ENCODE results near the gene RAP2B. TPM values are rescaled to one million over a fixed set of nuclear protein-coding genes. Genes with fewer than 3 reads are reported as not detected.

RAP2B gene
- polyA plus RNA-seq, 1 of the 3 experiments (the other 2 are of a cell fraction) = 7.3 TPM

DNA sequence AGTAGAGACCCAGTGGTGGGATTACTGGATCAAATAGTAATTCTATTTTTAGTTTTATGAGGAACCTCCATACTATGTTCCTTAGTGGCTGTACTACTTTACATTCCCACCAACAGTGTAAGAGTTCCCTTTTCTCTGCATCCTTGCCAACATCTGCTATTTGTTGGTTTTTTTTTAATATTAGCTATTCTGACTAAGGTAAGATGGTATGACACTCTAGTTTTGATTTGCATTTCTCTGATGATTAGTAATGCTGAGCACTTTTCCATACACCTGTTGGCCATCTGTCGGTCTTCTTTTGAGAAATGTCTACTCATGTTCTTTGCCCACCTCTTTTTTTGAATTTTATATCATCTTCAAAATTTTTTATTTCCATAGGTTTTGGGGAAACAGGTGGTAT is 34.2 kb upstream of the RAP2B start:
- CTCF ChIA-PET = no interaction called here
- Histone ChIP-seq H3K9me2 (no peaks in the 10 kb centered on the region), H2AFZ (ENCODE audit: low read depth) (no peak overlapping the region), H3K4me2 (no peak overlapping the region), H3F3A (replicated peaks; ENCODE audit: insufficient read depth) (peaks cover 19% of the 10 kb centered on the region), H3K79me2 (ENCODE audit: insufficient read depth) (no peaks in the 10 kb centered on the region), H3K9me3 (peaks cover 9% of the 10 kb centered on the region; the same call in 1 of the 2 replicates), H3K4me1 (ENCODE audit: control insufficient read depth in 1 of 2, insufficient read depth in 2 of 2, low read depth in 1 of 2, low read length in 1 of 2) (peaks cover 0 to 13% of the 10 kb centered on the region in 2 experiments; a peak in 1 of 4 replicates), H3K36me3 (replicated peaks in 1 of 2; ENCODE audit: control insufficient read depth in 1 of 2, insufficient read depth in 2 of 2, low read length in 1 of 2) (no peaks in the 10 kb centered on the region), H3K27me3 (ENCODE audit: insufficient read depth) (no peaks in the 10 kb centered on the region), H4K20me1 (ENCODE audit: insufficient read depth) (no peaks in the 10 kb centered on the region), H3K27ac (ENCODE audit: low read depth in 2 of 2, low read length in 1 of 2) (no peak overlapping the region), H3K4me3 (ENCODE audit: low read depth in 2 of 2, low read length in 1 of 2) (no peak overlapping the region), H3K9ac (no peak overlapping the region)
- POLR2A ChIA-PET = no interaction called here
- WGBS (ENCODE audit: low lambda C conversion rate) = 48% methylated on average over 1 of the region's 1 CpG
- no peak for TF ChIP-seq RAD21 (IDR thresholded peaks at IDR 0.05; ENCODE audit: low read length)
- TF ChIP-seq TCF12 (IDR thresholded peaks at IDR 0.05) = peak; percentile 77
- TF ChIP-seq MEF2A (IDR thresholded peaks at IDR 0.05; ENCODE audit: borderline replicate concordance, low read depth) = peak; percentile 22; the same call in 1 of the 2 replicates
- TF ChIP-seq, protein P1, sequence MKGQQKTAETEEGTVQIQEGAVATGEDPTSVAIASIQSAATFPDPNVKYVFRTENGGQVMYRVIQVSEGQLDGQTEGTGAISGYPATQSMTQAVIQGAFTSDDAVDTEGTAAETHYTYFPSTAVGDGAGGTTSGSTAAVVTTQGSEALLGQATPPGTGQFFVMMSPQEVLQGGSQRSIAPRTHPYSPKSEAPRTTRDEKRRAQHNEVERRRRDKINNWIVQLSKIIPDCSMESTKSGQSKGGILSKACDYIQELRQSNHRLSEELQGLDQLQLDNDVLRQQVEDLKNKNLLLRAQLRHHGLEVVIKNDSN (IDR thresholded peaks at IDR 0.05; ENCODE audit: borderline replicate concordance, low read depth) = no peak
- TF ChIP-seq, protein P2, sequence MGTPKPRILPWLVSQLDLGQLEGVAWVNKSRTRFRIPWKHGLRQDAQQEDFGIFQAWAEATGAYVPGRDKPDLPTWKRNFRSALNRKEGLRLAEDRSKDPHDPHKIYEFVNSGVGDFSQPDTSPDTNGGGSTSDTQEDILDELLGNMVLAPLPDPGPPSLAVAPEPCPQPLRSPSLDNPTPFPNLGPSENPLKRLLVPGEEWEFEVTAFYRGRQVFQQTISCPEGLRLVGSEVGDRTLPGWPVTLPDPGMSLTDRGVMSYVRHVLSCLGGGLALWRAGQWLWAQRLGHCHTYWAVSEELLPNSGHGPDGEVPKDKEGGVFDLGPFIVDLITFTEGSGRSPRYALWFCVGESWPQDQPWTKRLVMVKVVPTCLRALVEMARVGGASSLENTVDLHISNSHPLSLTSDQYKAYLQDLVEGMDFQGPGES (IDR thresholded peaks at IDR 0.05; ENCODE audit: low read depth, low read length) = no peak
- no peak for TF ChIP-seq GATA2 (CRISPR knock-in tag; IDR thresholded peaks at IDR 0.05)
- TF ChIP-seq, protein P3, sequence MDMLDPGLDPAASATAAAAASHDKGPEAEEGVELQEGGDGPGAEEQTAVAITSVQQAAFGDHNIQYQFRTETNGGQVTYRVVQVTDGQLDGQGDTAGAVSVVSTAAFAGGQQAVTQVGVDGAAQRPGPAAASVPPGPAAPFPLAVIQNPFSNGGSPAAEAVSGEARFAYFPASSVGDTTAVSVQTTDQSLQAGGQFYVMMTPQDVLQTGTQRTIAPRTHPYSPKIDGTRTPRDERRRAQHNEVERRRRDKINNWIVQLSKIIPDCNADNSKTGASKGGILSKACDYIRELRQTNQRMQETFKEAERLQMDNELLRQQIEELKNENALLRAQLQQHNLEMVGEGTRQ (IDR thresholded peaks at IDR 0.05; ENCODE audit: borderline replicate concordance, low read depth, low read length) = no peak
- no peak for TF ChIP-seq MXI1 (IDR thresholded peaks at IDR 0.05; ENCODE audit: low read depth, low read length)
- no peak for TF ChIP-seq TEAD4 (IDR thresholded peaks at IDR 0.05; ENCODE audit: borderline replicate concordance, insufficient read depth)
- no peak for TF ChIP-seq RXRA (IDR thresholded peaks at IDR 0.05; ENCODE audit: borderline replicate concordance, low read depth)
- no peak for TF ChIP-seq FOXM1 (IDR thresholded peaks at IDR 0.05; ENCODE audit: low read depth)
- no peak for TF ChIP-seq EP300 (IDR thresholded peaks at IDR 0.05; ENCODE audit: borderline replicate concordance in 1 of 2, low read depth in 1 of 2, low read length in 1 of 2)
- no peak for TF ChIP-seq GABPA (IDR thresholded peaks at IDR 0.05; ENCODE audit: low read depth)
- TF ChIP-seq SIN3A (IDR thresholded peaks at IDR 0.05; ENCODE audit: borderline replicate concordance, low read depth, low read length) = no peak
- no peak for TF ChIP-seq ELF1 (IDR thresholded peaks at IDR 0.05)
- TF ChIP-seq CHD2 (IDR thresholded peaks at IDR 0.05; ENCODE audit: low read length, partially characterized antibody) = no peak
- DNase-seq = no peak

DNA sequence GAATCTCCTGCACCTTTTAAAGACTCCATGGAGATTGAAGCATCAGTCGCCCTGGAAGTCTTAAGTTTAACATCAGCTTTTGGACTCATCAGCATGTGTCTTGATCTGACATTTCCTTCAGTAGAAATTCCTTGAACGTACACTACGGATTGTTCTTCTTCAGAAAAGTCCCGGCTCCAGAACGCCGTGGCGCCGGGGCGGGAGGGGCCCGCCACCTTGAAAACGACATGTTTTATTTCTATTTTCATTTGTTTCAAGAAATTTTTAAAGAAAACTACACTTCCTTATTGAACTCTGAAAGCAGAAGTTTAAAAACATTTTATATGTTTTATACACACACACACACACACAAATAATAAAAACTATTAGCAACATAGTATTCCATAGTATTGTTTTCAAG is 32.6 kb upstream of the RAP2B start:
- H2AFZ ChIP-seq (ENCODE audit: low read depth) = peak overlapping the region; percentile 33; the same call in 1 of the 2 replicates
- 84% methylated on average over 11 of the region's 11 CpGs for WGBS (ENCODE audit: low lambda C conversion rate)
- H3F3A ChIP-seq (replicated peaks; ENCODE audit: insufficient read depth) = peaks cover 19% of the 10 kb centered on the region
- peaks cover 0 to 13% of the 10 kb centered on the region in 2 experiments; a peak in 1 of 4 replicates for H3K4me1 ChIP-seq (ENCODE audit: control insufficient read depth in 1 of 2, insufficient read depth in 2 of 2, low read depth in 1 of 2, low read length in 1 of 2)
- POLR2A ChIA-PET = no interaction called here
- no peaks in the 10 kb centered on the region for H4K20me1 ChIP-seq (ENCODE audit: insufficient read depth)
- H3K4me2 ChIP-seq = no peak overlapping the region
- H3K79me2 ChIP-seq (ENCODE audit: insufficient read depth) = no peaks in the 10 kb centered on the region
- peak overlapping the region in 1 of 2 experiments; percentile 86; a peak in 1 of 4 replicates for H3K27ac ChIP-seq (ENCODE audit: low read depth in 2 of 2, low read length in 1 of 2)
- H3K4me3 ChIP-seq (ENCODE audit: low read depth in 2 of 2, low read length in 1 of 2) = no peak overlapping the region
- no peak overlapping the region for H3K9ac ChIP-seq
- H3K9me3 ChIP-seq = peaks cover 3% of the 10 kb centered on the region; the same call in 1 of the 2 replicates
- no peaks in the 10 kb centered on the region for H3K9me2 ChIP-seq
- no peaks in the 10 kb centered on the region for H3K36me3 ChIP-seq (replicated peaks in 1 of 2; ENCODE audit: control insufficient read depth in 1 of 2, insufficient read depth in 2 of 2, low read length in 1 of 2)
- CTCF ChIA-PET = no interaction called here
- H3K27me3 ChIP-seq (ENCODE audit: insufficient read depth) = no peaks in the 10 kb centered on the region
- no peak for DNase-seq
- TF ChIP-seq, protein P3 (IDR thresholded peaks at IDR 0.05; ENCODE audit: borderline replicate concordance, low read depth, low read length) = no peak
- TF ChIP-seq ELF1 (IDR thresholded peaks at IDR 0.05) (no peak), NFIC (IDR thresholded peaks at IDR 0.05; ENCODE audit: borderline replicate concordance) (no peak), FOXM1 (IDR thresholded peaks at IDR 0.05; ENCODE audit: low read depth) (no peak), SIN3A (IDR thresholded peaks at IDR 0.05; ENCODE audit: borderline replicate concordance, low read depth, low read length) (no peak), RCOR1 (IDR thresholded peaks at IDR 0.05; ENCODE audit: low read length) (no peak), JUND (IDR thresholded peaks at IDR 0.05) (no peak), EZH2phosphoT487 (IDR thresholded peaks at IDR 0.05; ENCODE audit: borderline replicate concordance, low read depth) (no peak)
- TF ChIP-seq, protein P4, sequence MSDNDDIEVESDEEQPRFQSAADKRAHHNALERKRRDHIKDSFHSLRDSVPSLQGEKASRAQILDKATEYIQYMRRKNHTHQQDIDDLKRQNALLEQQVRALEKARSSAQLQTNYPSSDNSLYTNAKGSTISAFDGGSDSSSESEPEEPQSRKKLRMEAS (IDR thresholded peaks at IDR 0.05; ENCODE audit: low read depth) = no peak
- TF ChIP-seq, protein P5, sequence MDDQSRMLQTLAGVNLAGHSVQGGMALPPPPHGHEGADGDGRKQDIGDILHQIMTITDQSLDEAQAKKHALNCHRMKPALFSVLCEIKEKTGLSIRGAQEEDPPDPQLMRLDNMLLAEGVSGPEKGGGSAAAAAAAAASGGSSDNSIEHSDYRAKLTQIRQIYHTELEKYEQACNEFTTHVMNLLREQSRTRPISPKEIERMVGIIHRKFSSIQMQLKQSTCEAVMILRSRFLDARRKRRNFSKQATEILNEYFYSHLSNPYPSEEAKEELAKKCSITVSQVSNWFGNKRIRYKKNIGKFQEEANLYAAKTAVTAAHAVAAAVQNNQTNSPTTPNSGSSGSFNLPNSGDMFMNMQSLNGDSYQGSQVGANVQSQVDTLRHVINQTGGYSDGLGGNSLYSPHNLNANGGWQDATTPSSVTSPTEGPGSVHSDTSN (IDR thresholded peaks at IDR 0.05) = no peak
- TF ChIP-seq, protein P1 (IDR thresholded peaks at IDR 0.05; ENCODE audit: borderline replicate concordance, low read depth) = no peak

Measured in SK-N-SH (cell line).